Neural progenitor cell (in vitro differentiated cells): Measurements from ENCODE around the gene AP4M1. TPM values are rescaled to one million over a fixed set of nuclear protein-coding genes. Genes with fewer than 3 reads are reported as not detected.

Experiments
- DNase-seq: peaks from one replicate; pipeline ENCODE4 v3.0.0-alpha.2; 2016; ENCODE audit warnings: low spot score
- H2AFZ ChIP-seq: fragments of 200-600 bp; sonication (generic); replicated peaks from 2 replicates; pipeline ENCODE4 v1.6.1; 2016; ENCODE audit warnings: antibody characterized with exemption
- H3F3A ChIP-seq: fragments of 200-600 bp; sonication (generic); 2 replicates; pipeline ENCODE4 v1.6.1; 2016; ENCODE audit warnings: antibody characterized with exemption, low read depth
- H3K27ac ChIP-seq: fragments of 200-600 bp; sonication (generic); 2 replicates; pipeline ENCODE4 v1.5.1; 2016; ENCODE audit warnings: mild to moderate bottlenecking
- H3K27me3 ChIP-seq: fragments of 200-600 bp; sonication (generic); 2 replicates; pipeline ENCODE4 v1.6.1; 2016; ENCODE audit warnings: mild to moderate bottlenecking, moderate library complexity
- H3K36me3 ChIP-seq: fragments of 200-600 bp; sonication (generic); 2 replicates; pipeline ENCODE4 v1.5.1; 2016
- H3K4me1 ChIP-seq: fragments of 200-600 bp; sonication (generic); 2 replicates; pipeline ENCODE4 v1.6.1; 2016; ENCODE audit warnings: mixed run types
- H3K4me2 ChIP-seq: fragments of 200-600 bp; sonication (generic); 2 replicates; pipeline ENCODE4 v1.6.1; 2016
- H3K4me3 ChIP-seq: fragments of 200-600 bp; sonication (generic); 2 replicates; pipeline ENCODE4 v1.5.1; 2016
- H3K79me2 ChIP-seq: fragments of 200-600 bp; sonication (generic); 2 replicates; pipeline ENCODE4 v1.6.1; 2016; ENCODE audit warnings: low read depth
- H3K9ac ChIP-seq: fragments of 200-600 bp; sonication (generic); 2 replicates; pipeline ENCODE4 v1.6.1; 2016
- H3K9me3 ChIP-seq: fragments of 200-600 bp; sonication (generic); 2 replicates; pipeline ENCODE4 v1.5.1; 2016; ENCODE audit warnings: low read depth
- H4K20me1 ChIP-seq: fragments of 200-600 bp; sonication (generic); 2 replicates; pipeline ENCODE4 v1.6.1; 2016; ENCODE audit warnings: low read depth
- H3K27ac Mint-ChIP-seq: 3 replicates; pipeline ENCODE4 v1.8.0; 2021; ENCODE audit warnings: mixed read lengths
- H3K27me3 Mint-ChIP-seq: 2 replicates; pipeline ENCODE4 v1.8.0; 2022; ENCODE audit warnings: low read depth, mild to moderate bottlenecking, inconsistent platforms, moderate library complexity, mixed read lengths; ENCODE audit not compliant: insufficient read depth
- H3K36me3 Mint-ChIP-seq: 3 replicates; pipeline ENCODE4 v1.8.0; 2021; ENCODE audit warnings: mixed read lengths
- H3K4me1 Mint-ChIP-seq: 3 replicates; pipeline ENCODE4 v1.8.0; 2021; ENCODE audit warnings: mixed read lengths
- H3K4me3 Mint-ChIP-seq: 3 replicates; pipeline ENCODE4 v1.8.0; 2021; ENCODE audit warnings: mild to moderate bottlenecking, moderate library complexity, mixed read lengths
- H3K9me3 Mint-ChIP-seq: 3 replicates; pipeline ENCODE4 v1.8.0; 2020; ENCODE audit warnings: mixed read lengths
- CTCF ChIP-seq: fragments of 200-600 bp; sonication (generic); IDR thresholded peaks from 2 replicates; pipeline ENCODE4 v1.5.1; 2017; ENCODE audit warnings: antibody characterized with exemption, mild to moderate bottlenecking
- EZH2 ChIP-seq: fragments of 200-600 bp; sonication (generic); IDR thresholded peaks from 2 replicates; pipeline ENCODE4 v1.6.1; 2017; ENCODE audit warnings: antibody characterized with exemption, mild to moderate bottlenecking, moderate library complexity
- EZH2phosphoT487 ChIP-seq: fragments of 200-600 bp; sonication (generic); IDR thresholded peaks from 2 replicates; pipeline ENCODE4 v1.6.1; 2017; ENCODE audit warnings: antibody characterized with exemption
- total RNA-seq: library from RNA; depleted of rRNA; stranded (reverse); fragments of >200 nt; gene quantifications from 2 replicates; pipeline ENCODE4 v1.2.3, GENCODE V29; 2015; ENCODE audit warnings: low replicate concordance

The AP4M1 gene
- total RNA-seq, 1 donor from 2014 or later = 15.3 TPM

GRCh38 chr7:100107125-100107737 lies 5.8 kb downstream of the AP4M1 start:
- Histone ChIP-seq H3K4me3 (no peak overlapping the region), H2AFZ (no peak overlapping the region), H3K9me3 (no peaks in the 10 kb centered on the region), H3K36me3 (no peaks in the 10 kb centered on the region), H4K20me1 (no peaks in the 10 kb centered on the region), H3K79me2 (peaks cover 7% of the 10 kb centered on the region), H3K27ac (no peak overlapping the region), H3F3A (peaks cover 9% of the 10 kb centered on the region), H3K4me2 (no peak overlapping the region), H3K27me3 (no peaks in the 10 kb centered on the region), H3K9ac (no peak overlapping the region), H3K4me1 (no peaks in the 10 kb centered on the region)
- Mint-ChIP-seq H3K9me3 (no peaks in the 10 kb centered on the region), H3K36me3 (peaks cover 18% of the 10 kb centered on the region), H3K27ac (no peak overlapping the region), H3K4me3 (no peak overlapping the region), H3K4me1 (peaks cover 15% of the 10 kb centered on the region), H3K27me3 (peaks cover 10% of the 10 kb centered on the region)
- no peak for DNase-seq
- TF ChIP-seq CTCF = no peak
- no peak for TF ChIP-seq EZH2phosphoT487
- TF ChIP-seq EZH2 = no peak

- no peaks in the 10 kb centered on the region for H3K36me3 ChIP-seq
Observed at GRCh38 chr7:100107890-100108289, 6.4 kb downstream of the AP4M1 start.

GRCh38 chr7:100109521-100110163 lies 8.2 kb downstream of the AP4M1 start:
- no peak for DNase-seq
- Histone ChIP-seq H3K27me3 (no peaks in the 10 kb centered on the region), H4K20me1 (no peaks in the 10 kb centered on the region), H3K4me1 (no peaks in the 10 kb centered on the region), H3F3A (peaks cover 3% of the 10 kb centered on the region), H3K4me2 (no peak overlapping the region), H3K36me3 (no peaks in the 10 kb centered on the region), H3K4me3 (no peak overlapping the region), H2AFZ (no peak overlapping the region), H3K27ac (no peak overlapping the region), H3K9me3 (no peaks in the 10 kb centered on the region), H3K79me2 (no peaks in the 10 kb centered on the region), H3K9ac (no peak overlapping the region)
- no peaks in the 10 kb centered on the region for H3K9me3 Mint-ChIP-seq
- peaks cover 2% of the 10 kb centered on the region for H3K4me1 Mint-ChIP-seq
- H3K27ac Mint-ChIP-seq = no peak overlapping the region
- H3K27me3 Mint-ChIP-seq = peaks cover 7% of the 10 kb centered on the region
- H3K36me3 Mint-ChIP-seq = peaks cover 14% of the 10 kb centered on the region
- H3K4me3 Mint-ChIP-seq = no peak overlapping the region
- TF ChIP-seq EZH2 (no peak), CTCF (no peak)

More at GRCh38 chr7:100107890-100108289, 6.4 kb downstream of the AP4M1 start:
- TF ChIP-seq EZH2phosphoT487 = no peak
- Histone ChIP-seq H3K4me2 (no peak overlapping the region), H3K79me2 (peaks cover under 1% of the 10 kb centered on the region), H3K9ac (no peak overlapping the region), H3K4me3 (no peak overlapping the region), H2AFZ (no peak overlapping the region), H3K4me1 (no peaks in the 10 kb centered on the region), H4K20me1 (no peaks in the 10 kb centered on the region), H3K27me3 (no peaks in the 10 kb centered on the region), H3K27ac (no peak overlapping the region), H3K9me3 (no peaks in the 10 kb centered on the region), H3F3A (peaks cover 3% of the 10 kb centered on the region)
- H3K27ac Mint-ChIP-seq = no peak overlapping the region
- H3K36me3 Mint-ChIP-seq = peaks cover 20% of the 10 kb centered on the region
- DNase-seq = no peak
- no peak overlapping the region for H3K4me3 Mint-ChIP-seq
- no peaks in the 10 kb centered on the region for H3K9me3 Mint-ChIP-seq
- H3K4me1 Mint-ChIP-seq = peaks cover 10% of the 10 kb centered on the region
- peaks cover 10% of the 10 kb centered on the region for H3K27me3 Mint-ChIP-seq

- H3K4me2 ChIP-seq = no peak overlapping the region
- H3F3A ChIP-seq = peaks cover 3% of the 10 kb centered on the region
- H3K79me2 ChIP-seq = no peaks in the 10 kb centered on the region
- no peaks in the 10 kb centered on the region for H3K27me3 ChIP-seq
- no peaks in the 10 kb centered on the region for H3K4me1 ChIP-seq
- Mint-ChIP-seq H3K9me3 (no peaks in the 10 kb centered on the region), H3K4me1 (peaks cover 2% of the 10 kb centered on the region), H3K27me3 (peaks cover 5% of the 10 kb centered on the region), H3K27ac (no peak overlapping the region), H3K4me3 (no peak overlapping the region), H3K36me3 (peaks cover 17% of the 10 kb centered on the region)
- no peak overlapping the region for H2AFZ ChIP-seq
- no peaks in the 10 kb centered on the region for H4K20me1 ChIP-seq
- no peak overlapping the region for H3K9ac ChIP-seq
- H3K36me3 ChIP-seq = no peaks in the 10 kb centered on the region
- TF ChIP-seq CTCF (no peak), EZH2phosphoT487 (no peak), EZH2 (no peak)
- H3K9me3 ChIP-seq = no peaks in the 10 kb centered on the region
- no peak overlapping the region for H3K4me3 ChIP-seq
- DNase-seq = no peak
- H3K27ac ChIP-seq = no peak overlapping the region
Observed at GRCh38 chr7:100111156-100111555, 9.7 kb downstream of the AP4M1 start.
